ENCODE measurements around the gene HBE1. TPM values are rescaled to one million over a fixed set of nuclear protein-coding genes. Genes with fewer than 3 reads are reported as not detected.

The HBE1 gene
- total and polyA plus RNA-seq, 2 of the 8 experiments (the other 6 are each of a cell fraction or from before 2014, with no cell fraction given) = 0.39 TPM; not detected in 1

DNA sequence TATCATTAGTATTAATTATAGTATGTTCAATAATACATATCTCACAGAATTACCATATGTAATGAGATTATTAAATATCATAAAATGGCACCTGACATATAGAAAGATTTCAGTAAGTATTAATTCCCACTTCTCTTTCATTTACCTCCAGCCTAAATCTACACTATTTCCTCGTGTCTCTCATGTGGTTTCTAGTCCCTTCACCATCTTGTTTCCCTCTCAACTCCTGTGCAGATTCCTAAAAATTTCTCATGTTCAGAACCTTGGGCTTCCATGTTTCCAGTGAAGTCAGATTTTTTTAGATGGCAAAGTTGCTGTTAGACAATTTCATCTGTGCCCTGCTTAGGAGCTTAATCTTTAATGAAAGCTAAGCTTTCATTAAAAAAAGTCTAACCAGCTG, 14.1 kb upstream of the HBE1 start:
- Histone ChIP-seq H3K23ac (ENCODE audit: insufficient read length) (no peak overlapping the region), H3K4me1 (replicated peaks in 1 of 4; ENCODE audit: control insufficient read depth in 3 of 4, insufficient read depth in 4 of 4, low read length in 3 of 4) (no peaks in the 10 kb centered on the region), H4K91ac (replicated peaks; ENCODE audit: insufficient read length, low read length) (no peak overlapping the region), H3K4me3 (ENCODE audit: extremely low read depth in 1 of 4, insufficient read depth in 2 of 4, low read depth in 3 of 4, low read length in 4 of 4) (no peak overlapping the region), H3K27me3 (replicated peaks in 1 of 4; ENCODE audit: control insufficient read depth in 3 of 4, extremely low read depth in 1 of 4, insufficient read depth in 3 of 4, low read length in 3 of 4) (no peaks in the 10 kb centered on the region), H2BK120ac (replicated peaks; ENCODE audit: low read depth, low read length) (no peak overlapping the region), H3K4ac (replicated peaks; ENCODE audit: insufficient read length, low read depth, low read length) (no peak overlapping the region), H3K18ac (ENCODE audit: extremely low read depth, low read length) (no peak overlapping the region), H3K27ac (ENCODE audit: low read depth, low read length) (no peak overlapping the region), H3K56ac (replicated peaks; ENCODE audit: insufficient read length, low read depth, low read length) (no peak overlapping the region), H4K8ac (ENCODE audit: extremely low read depth, insufficient read depth, low read length) (no peak overlapping the region), H2AFZ (ENCODE audit: low read length) (no peak overlapping the region), H2AK5ac (ENCODE audit: low read depth, low read length) (no peak overlapping the region), H3K14ac (ENCODE audit: insufficient read length) (no peak overlapping the region), H2BK12ac (ENCODE audit: low read depth, low read length) (no peak overlapping the region), H3K79me2 (ENCODE audit: control insufficient read depth in 1 of 2, insufficient read depth in 2 of 2, low read length in 2 of 2) (no peaks in the 10 kb centered on the region), H3K4me2 (ENCODE audit: insufficient read depth in 1 of 2, low read depth in 2 of 2, low read length in 2 of 2) (no peak overlapping the region), H4K5ac (ENCODE audit: insufficient read length, low read depth, low read length) (no peak overlapping the region), H4K20me1 (replicated peaks in 1 of 2; ENCODE audit: control insufficient read depth in 1 of 2, insufficient read depth in 2 of 2, low read length in 2 of 2) (no peaks in the 10 kb centered on the region), H2BK15ac (ENCODE audit: low read length) (no peak overlapping the region), H2BK5ac (ENCODE audit: low read depth, low read length) (no peak overlapping the region), H3K36me3 (ENCODE audit: control insufficient read depth in 2 of 4, insufficient read depth in 4 of 4, low read length in 3 of 4) (no peaks in the 10 kb centered on the region), H2BK20ac (ENCODE audit: low read length) (no peak overlapping the region), H3K23me2 (ENCODE audit: low read depth, low read length) (no peaks in the 10 kb centered on the region), H3K9ac (replicated peaks in 1 of 4; ENCODE audit: extremely low read depth in 1 of 4, low read depth in 3 of 4, low read length in 3 of 4) (no peak overlapping the region), H3K79me1 (ENCODE audit: low read depth, low read length) (0 out of 2 replicates have a peak, but pooled peaks cover 2% of the 10 kb centered on the region), H3K9me3 (ENCODE audit: insufficient read depth in 2 of 2, low read depth in 1 of 2, low read length in 1 of 2) (no peaks in the 10 kb centered on the region)
- ChIA-PET POLR2A (ENCODE audit: partially characterized antibody) (no interaction called here), CTCF (ENCODE audit: partially characterized antibody) (no interaction called here)
- WGBS, 2 experiments (ENCODE audit: extremely low coverage in 1 of 2, insufficient coverage in 1 of 2, insufficient read length in 1 of 2, insufficient replicate concordance in 2 of 2, low coverage in 1 of 2, low lambda C conversion rate in 2 of 2, missing lambda C conversion rate in 1 of 2) = 81% methylated on average over 1 of the region's 1 CpG; no CpG with 5 or more reads in 1 of the 2 experiments
- TF ChIP-seq, protein P1, sequence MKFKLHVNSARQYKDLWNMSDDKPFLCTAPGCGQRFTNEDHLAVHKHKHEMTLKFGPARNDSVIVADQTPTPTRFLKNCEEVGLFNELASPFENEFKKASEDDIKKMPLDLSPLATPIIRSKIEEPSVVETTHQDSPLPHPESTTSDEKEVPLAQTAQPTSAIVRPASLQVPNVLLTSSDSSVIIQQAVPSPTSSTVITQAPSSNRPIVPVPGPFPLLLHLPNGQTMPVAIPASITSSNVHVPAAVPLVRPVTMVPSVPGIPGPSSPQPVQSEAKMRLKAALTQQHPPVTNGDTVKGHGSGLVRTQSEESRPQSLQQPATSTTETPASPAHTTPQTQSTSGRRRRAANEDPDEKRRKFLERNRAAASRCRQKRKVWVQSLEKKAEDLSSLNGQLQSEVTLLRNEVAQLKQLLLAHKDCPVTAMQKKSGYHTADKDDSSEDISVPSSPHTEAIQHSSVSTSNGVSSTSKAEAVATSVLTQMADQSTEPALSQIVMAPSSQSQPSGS (IDR thresholded peaks at IDR 0.05; ENCODE audit: low read length) = no peak
- TF ChIP-seq CEBPB (IDR thresholded peaks at IDR 0.05; ENCODE audit: low read depth, low read length) = no peak
- FAIRE-seq (no peak), DNase-seq (ENCODE audit: low read depth in 1 of 2, low spot score in 2 of 2) (no peak)

All from H1 (cell line).